PFSK-1 (cell line): ENCODE results near the gene FAIM2.

Source experiments
- FOXP2 ChIP-seq: optimal IDR thresholded peaks from 2 replicates; pipeline ENCODE3; 2011; ENCODE audit warnings: borderline replicate concordance, control low read depth, inconsistent platforms; ENCODE audit not compliant: insufficient read depth; ENCODE audit errors: extremely low read length, extremely low read depth
- POLR2AphosphoS5 ChIP-seq: IDR thresholded peaks from 2 replicates; pipeline ENCODE4 v1.6.1; 2012; ENCODE audit warnings: low read depth, mild to moderate bottlenecking, control low read depth, low read length, moderate library complexity
- TAF1 ChIP-seq: IDR thresholded peaks from 2 replicates; pipeline ENCODE4 v1.6.1; 2012; ENCODE audit warnings: low read length, control low read depth, borderline replicate concordance; ENCODE audit not compliant: insufficient read depth
- TF ChIP-seq, protein P1 (sequence below), 2 experiments: IDR thresholded peaks; 2 replicates each; pipeline versions ENCODE4 v1.6.1 to v1.8.0; 2011 to 2012; ENCODE audit warnings: low read depth in 2 of 2, low read length in 2 of 2, control low read depth in 1 of 2, inconsistent platforms in 1 of 2, mild to moderate bottlenecking in 1 of 2, moderate library complexity in 1 of 2; ENCODE audit not compliant: insufficient read depth in 1 of 2

DNA sequence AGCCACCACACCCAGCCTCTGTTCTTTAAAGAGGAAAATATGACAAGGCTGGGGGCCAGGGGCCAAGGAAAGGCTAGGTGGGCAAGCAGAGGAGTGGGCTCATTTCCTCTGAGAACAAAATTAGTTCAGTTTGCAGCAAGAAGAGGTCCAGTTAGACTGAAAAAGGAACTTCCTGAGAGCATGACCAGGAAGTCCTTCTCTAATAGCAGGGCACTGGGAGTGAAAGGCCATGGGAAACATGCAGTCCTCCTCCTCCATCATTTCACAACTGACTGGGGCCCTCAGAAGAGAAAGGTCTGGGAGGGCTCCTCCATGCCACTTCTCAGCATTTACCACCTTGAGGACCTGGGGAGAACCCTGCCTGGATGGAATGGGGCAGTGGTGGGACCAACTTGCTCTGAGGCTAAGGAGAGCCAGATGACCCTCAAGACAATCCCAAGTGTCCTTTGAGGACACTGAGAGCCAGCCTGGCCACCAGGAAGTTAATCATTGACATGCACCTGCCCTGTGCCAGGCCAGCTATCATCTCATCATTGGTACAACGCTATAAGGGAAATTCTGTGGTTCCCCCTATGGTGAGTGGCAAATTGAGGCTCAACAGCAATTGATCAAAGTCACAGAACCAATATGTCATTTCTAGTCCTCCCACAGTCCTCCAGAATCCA lies 48.8 kb upstream of the FAIM2 start:
- TF ChIP-seq, protein P1, sequence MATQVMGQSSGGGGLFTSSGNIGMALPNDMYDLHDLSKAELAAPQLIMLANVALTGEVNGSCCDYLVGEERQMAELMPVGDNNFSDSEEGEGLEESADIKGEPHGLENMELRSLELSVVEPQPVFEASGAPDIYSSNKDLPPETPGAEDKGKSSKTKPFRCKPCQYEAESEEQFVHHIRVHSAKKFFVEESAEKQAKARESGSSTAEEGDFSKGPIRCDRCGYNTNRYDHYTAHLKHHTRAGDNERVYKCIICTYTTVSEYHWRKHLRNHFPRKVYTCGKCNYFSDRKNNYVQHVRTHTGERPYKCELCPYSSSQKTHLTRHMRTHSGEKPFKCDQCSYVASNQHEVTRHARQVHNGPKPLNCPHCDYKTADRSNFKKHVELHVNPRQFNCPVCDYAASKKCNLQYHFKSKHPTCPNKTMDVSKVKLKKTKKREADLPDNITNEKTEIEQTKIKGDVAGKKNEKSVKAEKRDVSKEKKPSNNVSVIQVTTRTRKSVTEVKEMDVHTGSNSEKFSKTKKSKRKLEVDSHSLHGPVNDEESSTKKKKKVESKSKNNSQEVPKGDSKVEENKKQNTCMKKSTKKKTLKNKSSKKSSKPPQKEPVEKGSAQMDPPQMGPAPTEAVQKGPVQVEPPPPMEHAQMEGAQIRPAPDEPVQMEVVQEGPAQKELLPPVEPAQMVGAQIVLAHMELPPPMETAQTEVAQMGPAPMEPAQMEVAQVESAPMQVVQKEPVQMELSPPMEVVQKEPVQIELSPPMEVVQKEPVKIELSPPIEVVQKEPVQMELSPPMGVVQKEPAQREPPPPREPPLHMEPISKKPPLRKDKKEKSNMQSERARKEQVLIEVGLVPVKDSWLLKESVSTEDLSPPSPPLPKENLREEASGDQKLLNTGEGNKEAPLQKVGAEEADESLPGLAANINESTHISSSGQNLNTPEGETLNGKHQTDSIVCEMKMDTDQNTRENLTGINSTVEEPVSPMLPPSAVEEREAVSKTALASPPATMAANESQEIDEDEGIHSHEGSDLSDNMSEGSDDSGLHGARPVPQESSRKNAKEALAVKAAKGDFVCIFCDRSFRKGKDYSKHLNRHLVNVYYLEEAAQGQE (IDR thresholded peaks at IDR 0.05; ENCODE audit: insufficient read depth in 1 of 2, low read depth in 2 of 2, low read length in 2 of 2), result no peak
- TF ChIP-seq TAF1 (no peak), FOXP2 (no peak), POLR2AphosphoS5 (no peak)
